Osteocyte (in vitro differentiated cells): ENCODE results near the gene KRT6A. TPM values are rescaled to one million over a fixed set of nuclear protein-coding genes. Genes with fewer than 3 reads are reported as not detected.
"Not testable (repeated sequence)": the region's sequence is repeated elsewhere in the genome, so short reads cannot be mapped to it uniquely, and the experiment has no call there.

Experiments used
- DNase-seq: peaks from one replicate; pipeline ENCODE4 v3.0.0; 2021; ENCODE audit warnings: mixed read lengths; ENCODE audit not compliant: unreplicated experiment; ENCODE audit errors: extremely low spot score
- H3K27ac Mint-ChIP-seq: one replicate; pipeline ENCODE4 v1.8.0; 2021; ENCODE audit warnings: mild to moderate bottlenecking, mixed read lengths; ENCODE audit not compliant: unreplicated experiment
- H3K27me3 Mint-ChIP-seq: one replicate; pipeline ENCODE4 v1.8.0; 2021; ENCODE audit warnings: mixed read lengths; ENCODE audit not compliant: unreplicated experiment
- H3K36me3 Mint-ChIP-seq: one replicate; pipeline ENCODE4 v1.8.0; 2021; ENCODE audit warnings: mixed read lengths; ENCODE audit not compliant: unreplicated experiment
- H3K4me1 Mint-ChIP-seq: one replicate; pipeline ENCODE4 v1.8.0; 2021; ENCODE audit warnings: mixed read lengths; ENCODE audit not compliant: unreplicated experiment
- H3K4me3 Mint-ChIP-seq: one replicate; pipeline ENCODE4 v1.8.0; 2021; ENCODE audit warnings: mild to moderate bottlenecking, moderate library complexity, mixed read lengths; ENCODE audit not compliant: unreplicated experiment
- H3K9me3 Mint-ChIP-seq: one replicate; pipeline ENCODE4 v1.8.0; 2021; ENCODE audit warnings: mixed read lengths; ENCODE audit not compliant: unreplicated experiment
- total RNA-seq: library from RNA; stranded (reverse); gene quantifications from 2 replicates; pipeline ENCODE4 v1.2.1, GENCODE V29; 2021
- TF ChIP-seq, protein P1 (sequence below): fragments of 200-600 bp; sonication (generic); IDR thresholded peaks from 2 replicates; pipeline ENCODE4 v1.5.0; 2021; ENCODE audit warnings: antibody characterized with exemption, mild to moderate bottlenecking, moderate library complexity

Gene KRT6A
- total RNA-seq, 1 donor from 2014 or later = not detected

DNA sequence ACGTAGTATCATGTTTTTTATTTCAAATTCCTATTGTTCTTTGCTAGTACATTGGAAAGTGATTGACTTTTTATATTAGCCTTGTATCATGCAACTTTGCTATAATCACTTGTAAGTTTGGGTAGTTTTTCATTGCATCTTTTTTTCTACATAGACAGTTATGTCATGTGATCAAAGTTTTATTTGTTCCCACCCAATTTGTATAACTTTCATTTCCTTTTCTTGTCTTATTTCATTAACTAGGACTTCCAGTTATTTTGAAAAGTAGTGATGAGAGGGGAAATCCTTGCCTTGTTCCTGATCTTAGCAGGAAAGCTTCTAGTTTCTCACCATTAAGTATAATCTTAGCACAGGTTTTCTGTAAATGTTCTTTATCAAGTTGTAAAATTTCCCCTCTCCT is 9.8 kb upstream of the KRT6A start:
- TF ChIP-seq, protein P1, sequence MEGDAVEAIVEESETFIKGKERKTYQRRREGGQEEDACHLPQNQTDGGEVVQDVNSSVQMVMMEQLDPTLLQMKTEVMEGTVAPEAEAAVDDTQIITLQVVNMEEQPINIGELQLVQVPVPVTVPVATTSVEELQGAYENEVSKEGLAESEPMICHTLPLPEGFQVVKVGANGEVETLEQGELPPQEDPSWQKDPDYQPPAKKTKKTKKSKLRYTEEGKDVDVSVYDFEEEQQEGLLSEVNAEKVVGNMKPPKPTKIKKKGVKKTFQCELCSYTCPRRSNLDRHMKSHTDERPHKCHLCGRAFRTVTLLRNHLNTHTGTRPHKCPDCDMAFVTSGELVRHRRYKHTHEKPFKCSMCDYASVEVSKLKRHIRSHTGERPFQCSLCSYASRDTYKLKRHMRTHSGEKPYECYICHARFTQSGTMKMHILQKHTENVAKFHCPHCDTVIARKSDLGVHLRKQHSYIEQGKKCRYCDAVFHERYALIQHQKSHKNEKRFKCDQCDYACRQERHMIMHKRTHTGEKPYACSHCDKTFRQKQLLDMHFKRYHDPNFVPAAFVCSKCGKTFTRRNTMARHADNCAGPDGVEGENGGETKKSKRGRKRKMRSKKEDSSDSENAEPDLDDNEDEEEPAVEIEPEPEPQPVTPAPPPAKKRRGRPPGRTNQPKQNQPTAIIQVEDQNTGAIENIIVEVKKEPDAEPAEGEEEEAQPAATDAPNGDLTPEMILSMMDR = no peak
- H3K9me3 Mint-ChIP-seq = peaks cover 4% of the 10 kb centered on the region
- no peak for DNase-seq

DNA sequence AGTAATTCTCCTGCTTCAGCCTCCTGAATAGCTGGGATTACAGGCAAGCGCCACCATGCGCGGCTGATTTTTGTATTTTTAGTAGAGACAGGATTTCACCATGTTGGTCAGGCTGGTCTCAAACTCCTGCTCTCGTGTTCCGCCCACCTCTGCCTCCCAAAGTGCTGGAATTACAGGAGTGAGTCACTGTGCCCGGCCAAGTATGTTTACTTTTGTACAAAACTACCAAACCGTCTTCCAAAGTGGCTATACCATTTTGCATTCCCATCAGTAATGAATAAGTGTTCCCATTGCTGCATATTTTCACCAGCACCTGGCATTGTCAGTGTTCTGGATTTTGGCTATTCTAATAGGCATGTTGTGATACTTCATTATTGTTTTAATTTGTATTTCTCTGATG is 8.4 kb upstream of the KRT6A start:
- TF ChIP-seq, protein P1 = no peak
- Mint-ChIP-seq H3K4me3 (no peak overlapping the region), H3K27me3 (peaks cover 47% of the 10 kb centered on the region), H3K36me3 (no peaks in the 10 kb centered on the region), H3K9me3 (peaks cover 4% of the 10 kb centered on the region), H3K27ac (no peak overlapping the region), H3K4me1 (peaks cover 2% of the 10 kb centered on the region)
- DNase-seq = no peak

More for the DNA sequence above, 9.8 kb upstream of the KRT6A start:
- H3K27ac Mint-ChIP-seq = no peak overlapping the region
- no peak overlapping the region for H3K4me3 Mint-ChIP-seq
- H3K27me3 Mint-ChIP-seq = peaks cover 52% of the 10 kb centered on the region
- peaks cover 2% of the 10 kb centered on the region for H3K4me1 Mint-ChIP-seq
- no peaks in the 10 kb centered on the region for H3K36me3 Mint-ChIP-seq

GRCh38 chr12:52500574-52500973 is 7.5 kb upstream of the KRT6A start:
- H3K27ac Mint-ChIP-seq, H3K4me3 Mint-ChIP-seq, DNase-seq, H3K36me3 Mint-ChIP-seq, H3K9me3 Mint-ChIP-seq, H3K4me1 Mint-ChIP-seq: not testable (repeated sequence)
- H3K27me3 Mint-ChIP-seq = peaks cover 44% of the 10 kb centered on the region

DNA sequence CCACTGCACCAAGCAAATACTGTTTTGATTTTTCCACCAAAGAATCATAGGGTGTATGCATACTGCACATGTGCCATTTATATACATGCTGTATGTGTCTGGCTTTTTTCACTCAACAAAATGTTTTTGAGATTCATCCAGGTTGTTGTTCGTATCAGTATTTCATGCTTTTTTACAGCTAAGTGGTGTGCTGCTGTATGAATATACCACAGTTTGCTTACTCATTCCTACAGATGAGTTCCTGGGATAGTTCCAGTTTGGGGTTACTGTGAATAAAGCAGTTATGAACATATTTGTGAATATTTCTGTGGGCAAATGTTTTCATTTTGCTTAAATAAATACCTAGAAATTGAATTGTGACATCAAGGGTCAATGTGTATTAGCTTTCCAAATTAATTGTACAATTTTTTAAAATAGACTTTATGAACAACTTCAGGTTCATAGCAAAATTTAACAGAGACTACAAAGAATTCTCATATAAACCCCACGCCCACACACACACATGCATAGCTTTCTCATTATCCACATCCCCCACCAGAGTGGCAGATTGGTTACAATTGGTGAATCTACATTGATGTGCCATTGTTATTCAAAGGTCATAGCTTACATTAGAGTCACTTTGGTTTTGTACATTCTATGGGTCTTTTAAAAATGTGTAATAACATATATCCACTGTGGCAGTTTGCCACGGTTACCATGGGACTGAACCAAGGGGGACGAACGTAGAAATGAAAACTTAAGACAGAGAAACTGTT is 6.9 kb upstream of the KRT6A start:
- Mint-ChIP-seq H3K4me1 (peaks cover 7% of the 10 kb centered on the region), H3K4me3 (no peak overlapping the region), H3K27me3 (peaks cover 43% of the 10 kb centered on the region), H3K36me3 (no peaks in the 10 kb centered on the region), H3K9me3 (peaks cover 4% of the 10 kb centered on the region), H3K27ac (no peak overlapping the region)
- no peak for DNase-seq
- TF ChIP-seq, protein P1 = no peak

DNA sequence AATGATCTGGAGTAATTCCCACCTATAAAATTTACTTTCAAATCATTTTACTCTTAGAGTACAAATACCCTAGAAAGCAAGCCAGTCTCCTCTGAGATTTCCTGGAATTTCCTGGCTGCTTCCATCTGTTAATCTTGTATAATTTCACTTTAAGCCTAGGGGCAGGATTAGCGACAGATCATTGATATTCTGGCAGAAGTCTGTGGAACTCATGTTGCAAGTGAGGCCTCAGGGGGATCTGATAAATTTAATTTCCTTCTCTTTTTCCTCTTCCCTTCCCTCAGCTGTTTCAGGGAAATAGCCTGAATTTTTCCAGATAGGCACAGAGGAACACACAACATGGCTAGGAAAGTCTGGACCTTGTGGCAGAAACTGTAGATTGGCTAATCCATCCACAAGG is 5.9 kb upstream of the KRT6A start:
- Mint-ChIP-seq H3K27ac (no peak overlapping the region), H3K9me3 (peaks cover 4% of the 10 kb centered on the region), H3K4me3 (no peak overlapping the region), H3K4me1 (peaks cover 7% of the 10 kb centered on the region), H3K36me3 (no peaks in the 10 kb centered on the region), H3K27me3 (peaks cover 47% of the 10 kb centered on the region)
- DNase-seq = no peak
- TF ChIP-seq, protein P1 = no peak
